CD4-positive, alpha-beta T cell treated with Interleukin-17A for 4 hours (primary cell): Measurements from ENCODE around the gene ADAR.

Source experiments
- DNase-seq: peaks from one replicate; pipeline ENCODE4 v3.0.0-alpha.2; 2020; ENCODE audit warnings: mixed read lengths

The ADAR gene

GRCh38 chr1:154553056-154554030 lies 54.6 kb downstream of the ADAR start:
- DNase-seq = no peak

DNA sequence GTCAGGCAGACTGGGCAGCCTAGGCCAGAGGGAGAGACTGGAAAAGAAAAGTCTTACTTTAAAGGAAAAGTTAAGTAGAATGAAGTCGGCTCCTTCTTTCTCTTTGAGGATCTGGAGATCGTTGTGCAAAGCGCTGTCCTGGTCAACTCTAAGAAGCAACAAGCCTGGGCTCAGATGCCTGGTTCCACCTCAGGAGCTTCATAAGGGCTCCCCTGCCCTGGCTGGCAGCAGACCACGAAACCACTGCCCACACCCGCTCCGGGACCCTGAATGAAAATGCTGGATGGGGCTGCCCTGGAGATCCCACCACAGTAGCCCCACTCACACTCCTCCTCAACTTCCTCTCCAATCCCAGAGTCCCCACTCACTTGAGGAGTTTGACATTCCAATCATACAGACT lies 56.0 kb downstream of the ADAR start:
- no peak for DNase-seq

DNA sequence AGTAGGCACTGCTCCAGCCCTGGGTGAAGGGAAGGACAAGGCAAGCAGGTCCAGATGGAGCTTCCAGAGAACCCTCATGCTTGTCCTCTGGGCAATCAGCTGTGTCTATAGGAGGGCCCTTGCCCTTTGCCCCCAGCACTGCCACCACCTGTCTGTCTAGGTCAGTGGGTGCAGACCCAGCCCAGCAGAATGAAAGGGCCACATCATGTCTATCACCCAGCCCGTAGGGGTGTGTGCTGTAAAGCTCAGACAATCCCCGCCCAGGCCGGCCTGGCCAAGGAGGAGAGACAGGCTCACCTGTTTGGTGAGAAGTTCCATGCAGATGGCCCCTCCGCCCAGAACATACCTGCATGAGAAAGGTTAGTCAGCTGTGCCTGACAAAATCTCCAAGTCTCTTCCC lies 56.5 kb downstream of the ADAR start:
- DNase-seq = no peak

DNA sequence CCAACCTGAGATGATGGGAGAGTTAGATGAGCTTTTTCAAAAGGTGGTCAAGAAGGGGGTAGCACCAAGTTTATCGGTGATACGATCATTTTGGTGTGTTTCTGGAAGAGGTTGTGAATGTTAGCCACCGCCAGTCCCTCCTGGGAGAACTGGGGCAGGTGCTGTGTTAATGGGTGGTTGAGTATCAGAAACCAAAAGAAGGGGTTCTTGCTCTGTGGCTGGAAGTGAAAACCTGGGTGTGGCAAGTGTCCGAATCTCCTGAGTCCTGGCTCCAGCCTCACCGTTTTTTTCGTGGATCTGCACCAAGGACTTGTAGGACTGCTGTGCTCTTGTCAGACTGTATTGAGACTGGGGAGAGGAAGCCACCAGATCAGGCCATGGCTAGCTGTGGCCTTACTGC lies 57.3 kb downstream of the ADAR start:
- no peak for DNase-seq

- no peak for DNase-seq
Observed at GRCh38 chr1:154550070-154550469, 57.9 kb downstream of the ADAR start.

- no peak for DNase-seq
Observed at GRCh38 chr1:154549202-154549770, 58.7 kb downstream of the ADAR start.

- DNase-seq = no peak
Observed at GRCh38 chr1:154548028-154548427, 60.0 kb downstream of the ADAR start.

DNA sequence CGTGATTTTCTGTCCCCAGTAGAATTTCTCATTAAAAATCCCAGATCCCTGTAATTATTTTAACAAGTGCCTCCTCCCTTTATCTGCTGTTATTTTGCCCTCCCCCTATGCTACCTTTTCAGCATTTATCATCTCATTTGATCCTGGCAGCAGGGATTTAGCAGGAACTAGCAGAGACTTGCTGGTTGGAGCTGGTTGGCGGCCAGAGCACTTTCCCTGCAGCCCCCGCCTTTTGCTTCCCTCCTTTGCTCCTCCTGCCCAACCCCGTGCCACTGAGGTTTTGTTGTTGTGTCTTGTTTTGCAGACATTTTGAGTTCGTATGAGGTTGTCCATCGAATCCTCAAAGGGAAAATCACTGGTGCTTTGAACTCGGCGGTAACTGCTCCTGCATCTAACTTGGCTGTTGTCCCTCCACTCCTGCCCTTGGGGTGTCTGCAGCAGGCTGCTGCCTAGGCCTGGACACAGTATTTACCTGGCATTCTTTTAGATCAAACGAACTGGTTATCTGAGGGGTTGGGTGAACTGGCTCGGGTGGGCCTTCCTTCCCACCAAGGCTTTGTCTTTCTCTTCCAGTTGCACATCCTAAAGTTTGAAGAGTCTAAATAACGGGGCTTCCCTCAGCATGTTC lies 60.8 kb downstream of the ADAR start:
- no peak for DNase-seq

GRCh38 chr1:154546264-154547063 lies 61.5 kb downstream of the ADAR start:
- DNase-seq = peak; percentile 65

- no peak for DNase-seq
Observed at GRCh38 chr1:154541231-154541630, 66.8 kb downstream of the ADAR start.

- DNase-seq = no peak
Observed at GRCh38 chr1:154539486-154540483, 68.2 kb downstream of the ADAR start.

GRCh38 chr1:154536570-154536969 lies 71.4 kb downstream of the ADAR start:
- DNase-seq = no peak

DNA sequence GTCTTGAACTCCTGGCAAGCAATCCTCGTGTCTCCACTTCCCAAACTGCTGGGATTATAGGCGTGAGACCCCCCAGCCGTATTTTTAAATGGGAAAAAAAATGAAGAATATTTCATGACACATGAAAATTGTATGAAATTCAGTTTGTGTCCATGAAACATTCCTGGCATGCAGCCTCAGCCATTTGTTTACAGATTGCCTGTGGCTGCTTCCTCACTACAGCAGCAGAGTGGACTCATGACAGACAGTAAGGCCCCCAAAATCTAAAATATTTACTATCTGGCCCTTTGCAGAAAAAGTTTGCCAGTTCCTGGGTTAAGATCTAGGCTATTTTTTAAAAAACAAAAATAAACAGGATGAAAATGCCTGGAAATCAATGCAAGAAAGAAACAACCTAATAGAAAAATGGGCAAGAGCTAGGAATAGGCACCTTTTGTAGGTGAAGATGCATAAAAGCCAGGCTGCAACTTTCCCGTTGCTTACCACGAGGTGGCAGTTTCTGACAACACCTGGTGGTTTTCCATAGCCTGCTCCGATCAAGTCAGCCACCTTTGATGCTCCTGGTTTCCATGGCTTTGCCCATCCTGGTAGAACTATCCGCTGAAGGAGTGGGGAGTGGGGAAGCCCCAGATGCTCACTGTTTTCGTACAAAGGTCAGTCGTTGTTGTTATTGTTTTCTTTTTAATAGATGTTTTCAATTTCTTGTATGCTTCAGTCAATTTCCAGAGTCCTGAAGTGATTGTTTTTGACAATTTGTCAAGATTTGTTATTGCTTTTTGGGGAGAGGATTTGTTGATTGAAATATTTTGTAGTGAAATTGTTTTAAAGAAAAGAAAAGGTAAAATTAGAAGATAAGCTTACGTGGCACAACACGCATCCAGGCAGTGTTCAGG lies 73.8 kb downstream of the ADAR start:
- DNase-seq = no peak
